HG03064 (cell line): ENCODE measurements around the gene TUB.

Experiments used
- ATAC-seq: cut with Tn5 transposase; IDR thresholded peaks from one replicate; pipeline ENCODE4 v1.9.1; 2021; ENCODE audit warnings: low read depth; ENCODE audit not compliant: unreplicated experiment

Gene TUB

GRCh38 chr11:8080674-8081590, at the start of gene TUB:
Gene TUB, plus strand, starts transcription at chr11:8081211. Its CDS starts 300 bp downstream, at chr11:8081511.
- no peak for ATAC-seq

GRCh38 chr11:8031248-8032115, 49.5 kb upstream of the TUB start:
- ATAC-seq: no peak

GRCh38 chr11:8032122-8032521, 48.9 kb upstream of the TUB start:
- no peak for ATAC-seq

GRCh38 chr11:8032576-8033304, 48.3 kb upstream of the TUB start:
- no peak for ATAC-seq

- ATAC-seq: peak; percentile 68
Measured at GRCh38 chr11:8033305-8034105, 47.5 kb upstream of the TUB start.

- no peak for ATAC-seq
Measured at GRCh38 chr11:8034106-8034585, 46.9 kb upstream of the TUB start.

- no peak for ATAC-seq
Measured at GRCh38 chr11:8034604-8035190, 46.3 kb upstream of the TUB start.

- no peak for ATAC-seq
Measured at GRCh38 chr11:8035200-8035855, 45.7 kb upstream of the TUB start.

GRCh38 chr11:8036002-8036802, 44.8 kb upstream of the TUB start:
- ATAC-seq: no peak

GRCh38 chr11:8036986-8037385, 44.0 kb upstream of the TUB start:
- ATAC-seq: no peak

GRCh38 chr11:8038393-8038792, 42.6 kb upstream of the TUB start:
- ATAC-seq: no peak

- ATAC-seq: no peak
Measured at GRCh38 chr11:8038811-8039529, 42.0 kb upstream of the TUB start.

GRCh38 chr11:8039530-8040260, 41.3 kb upstream of the TUB start:
- no peak for ATAC-seq

- ATAC-seq: no peak
Measured at GRCh38 chr11:8040261-8040920, 40.6 kb upstream of the TUB start.

- no peak for ATAC-seq
Measured at GRCh38 chr11:8040921-8041285, 40.1 kb upstream of the TUB start.

GRCh38 chr11:8041576-8041975, 39.4 kb upstream of the TUB start:
- no peak for ATAC-seq
